ENCODE results near the gene EXOC6. TPM values are rescaled to one million over a fixed set of nuclear protein-coding genes. Genes with fewer than 3 reads are reported as not detected.

The EXOC6 gene
- total RNA-seq, 2 experiments from 2014 or later, result 8.0 to 9.4 TPM

DNA sequence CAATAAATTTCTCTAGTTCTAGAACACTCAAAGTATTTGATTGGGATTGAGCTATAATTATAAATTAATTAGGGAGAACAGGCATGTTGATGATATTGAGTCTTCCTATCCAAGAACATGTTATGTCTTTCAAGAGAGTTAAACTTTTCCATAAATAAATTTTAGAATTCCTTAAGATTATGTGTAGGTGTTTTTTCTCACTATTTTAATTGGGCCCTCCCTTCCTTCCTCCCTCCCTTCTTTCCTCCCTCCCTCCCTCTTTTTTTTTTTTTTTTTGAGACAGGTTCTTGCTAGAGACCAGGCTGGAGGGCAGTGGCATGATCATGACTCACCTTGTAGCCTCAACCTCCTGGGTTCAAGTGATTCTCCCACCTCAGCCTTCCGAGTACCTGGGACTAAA lies 20.2 kb downstream of the EXOC6 start:
- CTCF ChIA-PET (ENCODE audit: unreplicated experiment), result no interaction called here
- Histone ChIP-seq H3K79me2 (ENCODE audit: insufficient read depth, low read depth, low read length) (0 out of 2 replicates have a peak, but pooled peaks cover 6% of the 10 kb centered on the region), H3K4me1 (ENCODE audit: insufficient read depth, low read length, poor library complexity, severe bottlenecking) (peaks cover 9% of the 10 kb centered on the region), H3K4me2 (ENCODE audit: low read length) (no peak overlapping the region), H2AFZ (ENCODE audit: low read length) (no peak overlapping the region), H3K36me3 (ENCODE audit: insufficient read depth, low read length) (no peaks in the 10 kb centered on the region), H3K4me3 (ENCODE audit: low read depth, low read length, poor library complexity, severe bottlenecking) (no peak overlapping the region), H3K27ac (ENCODE audit: low read depth, low read length, poor library complexity, severe bottlenecking) (no peak overlapping the region), H3K9me3 (ENCODE audit: low read length) (no peaks in the 10 kb centered on the region), H4K20me1 (ENCODE audit: insufficient read depth, low read length) (no peaks in the 10 kb centered on the region), H3K9me2 (ENCODE audit: insufficient read depth, low read length) (no peaks in the 10 kb centered on the region)
- BruUV-seq (replicated peaks), result no TSS peak
- intact Hi-C loops (cut with micrococcal nuclease; ENCODE audit: unreplicated experiment), result no loop called here
- POLR2A ChIA-PET, result interaction anchor here (0.6 to 1.2 kb wide), 4 partner anchors 18 to 1714 kb away, joined by 3 to 5 read pairs (median 3); no protein-coding TSS in a partner anchor
- DNase-seq (ENCODE audit: low spot score), result no peak
- TF ChIP-seq, protein P1, sequence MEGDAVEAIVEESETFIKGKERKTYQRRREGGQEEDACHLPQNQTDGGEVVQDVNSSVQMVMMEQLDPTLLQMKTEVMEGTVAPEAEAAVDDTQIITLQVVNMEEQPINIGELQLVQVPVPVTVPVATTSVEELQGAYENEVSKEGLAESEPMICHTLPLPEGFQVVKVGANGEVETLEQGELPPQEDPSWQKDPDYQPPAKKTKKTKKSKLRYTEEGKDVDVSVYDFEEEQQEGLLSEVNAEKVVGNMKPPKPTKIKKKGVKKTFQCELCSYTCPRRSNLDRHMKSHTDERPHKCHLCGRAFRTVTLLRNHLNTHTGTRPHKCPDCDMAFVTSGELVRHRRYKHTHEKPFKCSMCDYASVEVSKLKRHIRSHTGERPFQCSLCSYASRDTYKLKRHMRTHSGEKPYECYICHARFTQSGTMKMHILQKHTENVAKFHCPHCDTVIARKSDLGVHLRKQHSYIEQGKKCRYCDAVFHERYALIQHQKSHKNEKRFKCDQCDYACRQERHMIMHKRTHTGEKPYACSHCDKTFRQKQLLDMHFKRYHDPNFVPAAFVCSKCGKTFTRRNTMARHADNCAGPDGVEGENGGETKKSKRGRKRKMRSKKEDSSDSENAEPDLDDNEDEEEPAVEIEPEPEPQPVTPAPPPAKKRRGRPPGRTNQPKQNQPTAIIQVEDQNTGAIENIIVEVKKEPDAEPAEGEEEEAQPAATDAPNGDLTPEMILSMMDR (conservative IDR thresholded peaks at IDR 0.05; ENCODE audit: low read length), result no peak
- no peak for TF ChIP-seq EZH2phosphoT487 (IDR thresholded peaks at IDR 0.05; ENCODE audit: borderline replicate concordance, low read depth, low read length)

GRCh38 chr10:92873029-92873428 lies 24.7 kb downstream of the EXOC6 start:
- Histone ChIP-seq H3K4me2 (ENCODE audit: low read length) (peak overlapping the region; percentile 37; the same call in 1 of the 2 replicates), H3K27ac (ENCODE audit: low read depth, low read length, poor library complexity, severe bottlenecking) (no peak overlapping the region), H2AFZ (ENCODE audit: low read length) (peak overlapping the region; percentile 49; the same call in 1 of the 2 replicates), H3K4me1 (ENCODE audit: insufficient read depth, low read length, poor library complexity, severe bottlenecking) (peaks cover 9% of the 10 kb centered on the region), H3K79me2 (ENCODE audit: insufficient read depth, low read depth, low read length) (0 out of 2 replicates have a peak, but pooled peaks cover 6% of the 10 kb centered on the region), H3K36me3 (ENCODE audit: insufficient read depth, low read length) (no peaks in the 10 kb centered on the region), H3K9me3 (ENCODE audit: low read length) (no peaks in the 10 kb centered on the region), H3K4me3 (ENCODE audit: low read depth, low read length, poor library complexity, severe bottlenecking) (no peak overlapping the region), H4K20me1 (ENCODE audit: insufficient read depth, low read length) (no peaks in the 10 kb centered on the region), H3K9me2 (ENCODE audit: insufficient read depth, low read length) (no peaks in the 10 kb centered on the region)
- no TSS peak for BruUV-seq (replicated peaks)
- intact Hi-C loops (cut with micrococcal nuclease; ENCODE audit: unreplicated experiment), result no loop called here
- no peak for DNase-seq (ENCODE audit: low spot score)
- POLR2A ChIA-PET, result no interaction called here
- TF ChIP-seq, protein P1 (conservative IDR thresholded peaks at IDR 0.05; ENCODE audit: low read length), result no peak
- CTCF ChIA-PET (ENCODE audit: unreplicated experiment), result no interaction called here

- intact Hi-C loops (cut with micrococcal nuclease; ENCODE audit: unreplicated experiment), result no loop called here
- H3K79me2 ChIP-seq (ENCODE audit: insufficient read depth, low read depth, low read length), result 0 out of 2 replicates have a peak, but pooled peaks cover 6% of the 10 kb centered on the region
Observed at GRCh38 chr10:92876509-92877036, 28.3 kb downstream of the EXOC6 start.

More at GRCh38 chr10:92876509-92877036, 28.3 kb downstream of the EXOC6 start:
- CTCF ChIA-PET (ENCODE audit: unreplicated experiment), result no interaction called here
- peaks cover 9% of the 10 kb centered on the region for H3K4me1 ChIP-seq (ENCODE audit: insufficient read depth, low read length, poor library complexity, severe bottlenecking)
- H4K20me1 ChIP-seq (ENCODE audit: insufficient read depth, low read length), result no peaks in the 10 kb centered on the region
- no peak for DNase-seq (ENCODE audit: low spot score)
- H2AFZ ChIP-seq (ENCODE audit: low read length), result no peak overlapping the region
- H3K9me2 ChIP-seq (ENCODE audit: insufficient read depth, low read length), result no peaks in the 10 kb centered on the region
- POLR2A ChIA-PET, result no interaction called here
- no peak overlapping the region for H3K4me3 ChIP-seq (ENCODE audit: low read depth, low read length, poor library complexity, severe bottlenecking)
- no peaks in the 10 kb centered on the region for H3K9me3 ChIP-seq (ENCODE audit: low read length)
- no peak overlapping the region for H3K4me2 ChIP-seq (ENCODE audit: low read length)
- no peaks in the 10 kb centered on the region for H3K36me3 ChIP-seq (ENCODE audit: insufficient read depth, low read length)
- no peak overlapping the region for H3K27ac ChIP-seq (ENCODE audit: low read depth, low read length, poor library complexity, severe bottlenecking)
- TF ChIP-seq EZH2phosphoT487 (IDR thresholded peaks at IDR 0.05; ENCODE audit: borderline replicate concordance, low read depth, low read length), result no peak
- TF ChIP-seq, protein P1 (conservative IDR thresholded peaks at IDR 0.05; ENCODE audit: low read length), result no peak
- BruUV-seq (replicated peaks), result no TSS peak
